ACC112 (cell line): ENCODE data around the gene ZBTB7C.

ENCODE experiments used
- H2AFZ ChIP-seq: fragments of 200-600 bp; sonication (generic); one replicate; pipeline ENCODE4 v1.6.0; 2017; ENCODE audit warnings: antibody characterized with exemption, low read length; ENCODE audit not compliant: unreplicated experiment
- H3K27ac ChIP-seq: fragments of 200-600 bp; sonication (generic); 2 replicates; pipeline ENCODE4 v1.5.1; 2014; ENCODE audit warnings: low read depth, mild to moderate bottlenecking, antibody characterized with exemption, low read length, moderate library complexity
- H3K27me3 ChIP-seq: fragments of 200-600 bp; sonication (generic); 2 replicates; pipeline ENCODE4 v1.6.1; 2014; ENCODE audit warnings: mild to moderate bottlenecking, antibody characterized with exemption, low read length, moderate library complexity, mixed read lengths; ENCODE audit not compliant: insufficient read depth
- H3K36me3 ChIP-seq: fragments of 200-600 bp; sonication (generic); 2 replicates; pipeline ENCODE4 v1.6.1; 2016; ENCODE audit warnings: mild to moderate bottlenecking, antibody characterized with exemption, low read length, moderate library complexity, mixed read lengths; ENCODE audit not compliant: insufficient read depth
- H3K4me1 ChIP-seq: fragments of 200-600 bp; sonication (generic); one replicate; pipeline ENCODE4 v1.6.1; 2016; ENCODE audit warnings: low read length, mixed read lengths; ENCODE audit not compliant: insufficient read depth, unreplicated experiment, control insufficient read depth
- H3K4me3 ChIP-seq: fragments of 200-600 bp; sonication (generic); 2 replicates; pipeline ENCODE4 v1.5.1; 2014; ENCODE audit warnings: mild to moderate bottlenecking, low read depth, low read length
- H3K79me2 ChIP-seq: fragments of 200-600 bp; sonication (generic); one replicate; pipeline ENCODE4 v1.6.0; 2016; ENCODE audit warnings: low read length; ENCODE audit not compliant: control insufficient read depth, unreplicated experiment, insufficient read depth

Gene ZBTB7C

DNA sequence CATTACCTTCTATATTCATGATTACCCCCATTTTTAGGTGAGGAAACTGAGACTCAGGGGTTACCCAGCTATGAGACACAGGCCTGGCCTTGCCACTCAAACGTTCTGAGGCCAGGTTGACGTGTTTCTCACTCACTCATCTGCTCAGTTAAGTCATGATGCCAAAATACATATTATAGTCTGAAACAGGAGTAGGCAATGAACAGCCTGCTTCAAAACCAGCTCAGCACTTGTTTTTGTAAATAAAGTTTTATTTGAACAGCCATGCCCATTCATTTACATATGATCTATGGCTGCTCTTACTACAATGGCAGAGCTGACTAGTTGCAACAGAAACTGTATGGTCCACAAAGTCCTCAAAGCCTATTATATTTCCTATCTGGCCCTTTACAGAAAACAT, 404.6 kb downstream of the ZBTB7C start:
- no peaks in the 10 kb centered on the region for H3K36me3 ChIP-seq
- no peak overlapping the region for H3K4me3 ChIP-seq
- H3K27me3 ChIP-seq: no peaks in the 10 kb centered on the region
- H3K27ac ChIP-seq: no peak overlapping the region
- H3K4me1 ChIP-seq: peaks cover 24% of the 10 kb centered on the region
- no peaks in the 10 kb centered on the region for H3K79me2 ChIP-seq
- no peak overlapping the region for H2AFZ ChIP-seq

DNA sequence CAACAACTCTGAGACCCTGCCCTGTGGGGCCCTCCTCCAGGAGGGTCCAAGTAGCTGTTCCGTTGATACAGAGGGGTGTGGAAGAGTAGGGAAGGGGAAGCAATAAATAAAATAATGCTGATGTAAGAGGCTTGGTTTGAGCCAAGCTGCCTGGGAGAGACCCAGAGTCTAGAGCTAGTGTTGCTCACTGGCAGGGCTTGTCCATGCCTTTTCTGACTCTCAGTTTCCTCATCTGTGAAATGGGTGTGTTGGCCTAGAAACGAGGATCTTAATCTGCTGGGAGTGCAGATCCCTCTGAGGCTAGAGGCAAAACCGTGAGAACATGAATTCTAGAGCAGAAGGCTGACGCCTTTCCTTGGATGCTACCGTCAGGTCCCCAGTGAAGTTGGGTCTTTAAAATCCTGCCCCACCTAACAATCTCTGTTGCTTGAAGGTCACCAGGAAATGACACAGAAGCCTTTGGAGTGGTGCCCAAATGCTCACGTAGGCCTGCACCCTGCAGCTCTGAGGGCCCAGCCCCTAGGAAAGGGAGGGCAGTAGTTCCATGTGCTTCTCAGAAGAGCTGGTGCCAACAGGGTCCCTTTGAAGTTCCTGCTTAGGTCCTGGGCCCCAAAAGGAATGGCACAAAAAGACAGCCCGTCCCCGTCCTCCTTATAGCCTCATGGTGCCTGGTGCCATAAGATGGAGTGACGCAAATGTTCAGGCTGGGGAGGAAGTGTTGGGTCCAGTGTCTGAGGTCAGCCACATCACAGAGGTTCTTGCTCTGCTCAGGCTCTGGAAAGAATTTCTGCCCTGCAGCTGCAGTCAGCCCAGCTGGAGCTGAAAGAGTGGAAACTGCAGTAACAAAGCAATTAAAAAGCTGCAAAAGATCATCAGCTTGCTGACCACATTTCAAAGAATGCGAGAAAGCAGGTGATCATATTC, 405.5 kb downstream of the ZBTB7C start:
- Histone ChIP-seq H3K4me3 (no peak overlapping the region), H3K36me3 (no peaks in the 10 kb centered on the region), H3K27me3 (no peaks in the 10 kb centered on the region), H3K27ac (peak overlapping the region; percentile 66; the same call in 1 of the 2 replicates), H3K79me2 (no peaks in the 10 kb centered on the region), H3K4me1 (peaks cover 23% of the 10 kb centered on the region), H2AFZ (no peak overlapping the region)

DNA sequence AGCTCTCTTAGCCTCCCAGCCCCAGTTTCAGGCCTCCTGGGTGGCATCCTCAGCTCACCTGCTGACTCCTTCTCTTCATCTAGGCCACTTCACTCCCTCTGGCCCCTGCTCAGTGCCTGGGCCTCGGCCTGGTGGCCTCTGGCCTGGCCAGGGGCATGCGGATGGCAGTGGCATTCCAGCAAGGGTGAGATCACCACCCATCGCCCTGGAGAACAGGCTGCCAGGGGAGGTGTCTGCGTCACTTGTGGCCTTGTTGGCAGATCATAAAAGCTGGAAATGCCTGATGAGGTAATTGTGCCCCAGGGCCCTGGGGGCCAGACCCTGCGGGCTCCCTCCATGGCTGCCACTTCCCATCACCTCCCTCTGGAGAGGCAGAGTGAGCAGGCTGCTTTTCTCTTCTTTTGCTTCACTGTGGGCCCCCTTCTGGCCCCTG, 406.2 kb downstream of the ZBTB7C start:
- Histone ChIP-seq H3K4me3 (no peak overlapping the region), H3K36me3 (no peaks in the 10 kb centered on the region), H3K27ac (peak overlapping the region; percentile 66; the same call in 1 of the 2 replicates), H3K79me2 (no peaks in the 10 kb centered on the region), H3K27me3 (no peaks in the 10 kb centered on the region), H2AFZ (no peak overlapping the region), H3K4me1 (peaks cover 20% of the 10 kb centered on the region)

DNA sequence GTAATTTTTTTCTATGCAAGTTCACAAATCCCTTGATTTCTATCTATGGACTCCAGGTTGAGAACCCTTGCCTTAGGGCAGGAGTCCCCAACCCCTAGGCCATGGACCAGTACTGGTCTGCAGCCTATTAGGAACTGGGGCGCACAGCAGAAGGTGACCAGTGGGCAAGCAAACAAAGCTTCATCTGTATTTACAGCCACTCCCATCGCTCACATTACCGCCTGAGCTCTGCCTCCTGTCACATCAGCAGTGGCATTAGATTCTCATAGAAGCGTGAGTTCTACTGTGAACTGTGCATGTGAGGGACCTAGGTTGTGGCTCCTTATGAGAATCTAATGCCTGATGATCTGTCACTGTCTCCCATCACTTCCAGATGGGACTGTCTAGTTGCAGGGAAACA, 408.5 kb downstream of the ZBTB7C start:
- H3K27ac ChIP-seq: no peak overlapping the region
- peaks cover 20% of the 10 kb centered on the region for H3K4me1 ChIP-seq
- H3K36me3 ChIP-seq: no peaks in the 10 kb centered on the region
- no peaks in the 10 kb centered on the region for H3K79me2 ChIP-seq
- peaks cover 13% of the 10 kb centered on the region; the same call in 1 of the 2 replicates for H3K27me3 ChIP-seq
- no peak overlapping the region for H2AFZ ChIP-seq
- H3K4me3 ChIP-seq: no peak overlapping the region

DNA sequence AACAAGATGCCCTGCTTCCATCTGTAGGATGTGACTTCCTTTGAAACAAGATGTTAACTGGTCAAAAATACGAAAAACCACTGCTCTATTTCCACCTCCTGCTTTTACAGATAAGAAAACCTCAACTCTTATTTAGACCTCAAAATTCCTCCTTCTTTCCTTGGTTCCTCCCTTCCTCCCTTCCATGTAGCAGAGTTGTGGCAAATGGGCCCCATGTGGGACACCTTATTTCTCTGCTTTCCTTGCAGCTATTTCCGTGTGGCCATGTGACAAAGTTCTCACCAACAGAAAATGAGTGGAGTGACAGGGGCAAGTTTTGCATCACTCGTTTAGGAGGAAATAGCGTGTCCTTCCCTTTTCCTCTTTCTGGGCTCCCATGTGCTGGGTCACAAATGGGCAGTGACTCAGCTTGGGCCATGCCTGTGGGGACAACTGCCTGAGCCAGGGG, 409.4 kb downstream of the ZBTB7C start:
- Histone ChIP-seq H3K27ac (no peak overlapping the region), H3K79me2 (no peaks in the 10 kb centered on the region), H3K4me3 (no peak overlapping the region), H3K4me1 (peaks cover 20% of the 10 kb centered on the region), H3K36me3 (no peaks in the 10 kb centered on the region), H3K27me3 (peaks cover 13% of the 10 kb centered on the region; the same call in 1 of the 2 replicates), H2AFZ (no peak overlapping the region)

DNA sequence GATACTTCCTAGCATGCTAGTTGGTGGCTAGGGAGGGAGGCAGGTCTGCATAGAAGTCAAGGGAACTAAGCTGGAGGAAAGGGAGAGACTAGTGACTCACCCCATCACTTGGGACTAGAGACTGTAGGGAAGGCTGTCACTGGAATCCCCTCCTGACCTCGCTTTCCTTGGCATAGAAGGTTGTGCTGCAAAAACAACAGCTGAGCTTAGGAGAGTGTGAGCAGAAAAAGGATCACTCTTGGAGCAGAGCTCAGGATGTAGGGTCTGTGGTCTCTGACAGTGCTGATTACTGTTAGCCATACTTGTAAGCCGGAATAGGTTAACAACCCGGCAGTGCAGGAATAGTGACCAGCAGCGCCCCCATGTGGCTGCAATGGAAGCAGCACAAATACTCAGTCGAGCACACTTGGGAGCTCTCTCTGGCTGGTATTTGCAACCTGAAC, 411.8 kb downstream of the ZBTB7C start:
- no peaks in the 10 kb centered on the region for H3K79me2 ChIP-seq
- H3K4me1 ChIP-seq: no peaks in the 10 kb centered on the region
- no peaks in the 10 kb centered on the region for H3K36me3 ChIP-seq
- no peak overlapping the region for H3K4me3 ChIP-seq
- H2AFZ ChIP-seq: no peak overlapping the region
- H3K27ac ChIP-seq: no peak overlapping the region
- H3K27me3 ChIP-seq: peaks cover 33% of the 10 kb centered on the region; the same call in 1 of the 2 replicates

DNA sequence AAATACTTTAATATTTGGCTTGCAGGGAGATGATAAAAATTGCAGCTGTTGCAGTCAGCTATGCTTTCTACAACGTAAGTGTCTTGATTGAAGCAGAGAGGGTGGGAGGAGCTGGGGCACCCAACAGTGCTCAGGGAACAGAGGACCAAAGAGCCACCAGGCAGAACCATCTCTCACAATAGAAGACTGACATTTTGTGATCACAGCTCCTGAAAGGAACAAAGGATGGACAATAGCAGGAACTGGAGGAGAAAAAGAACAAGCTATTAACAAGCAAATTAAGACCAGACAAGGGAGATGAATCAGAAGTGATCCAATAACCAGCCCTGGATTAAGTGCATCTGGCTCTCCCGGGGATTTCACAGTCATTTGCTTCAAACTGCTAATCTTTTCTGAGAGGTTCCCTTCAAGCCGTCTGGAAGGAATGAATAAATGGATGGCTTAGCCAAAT, 413.1 kb downstream of the ZBTB7C start:
- Histone ChIP-seq H3K27me3 (peaks cover 45% of the 10 kb centered on the region), H3K4me3 (no peak overlapping the region), H3K79me2 (no peaks in the 10 kb centered on the region), H3K36me3 (no peaks in the 10 kb centered on the region), H2AFZ (no peak overlapping the region), H3K4me1 (no peaks in the 10 kb centered on the region), H3K27ac (no peak overlapping the region)

DNA sequence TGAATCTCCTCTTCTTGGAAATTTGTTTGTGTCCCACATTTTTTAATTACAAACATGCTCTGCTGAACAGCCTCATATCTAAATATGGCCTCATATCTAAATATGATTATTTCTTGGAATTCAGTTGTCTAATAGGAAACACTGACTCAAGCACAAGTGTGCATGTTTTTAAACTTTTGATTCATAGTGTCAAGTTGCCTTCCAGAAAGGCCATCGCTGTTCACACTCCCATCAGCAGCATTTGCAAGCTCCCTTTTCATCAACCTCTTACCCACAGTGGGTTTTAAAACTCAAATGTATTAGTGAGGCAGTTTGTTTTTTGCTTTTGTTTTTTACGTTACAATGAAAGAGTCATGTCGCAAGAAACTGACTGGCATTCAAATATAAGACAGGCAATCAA, 413.5 kb downstream of the ZBTB7C start:
- peaks cover 50% of the 10 kb centered on the region for H3K27me3 ChIP-seq
- H3K27ac ChIP-seq: no peak overlapping the region
- H3K4me3 ChIP-seq: no peak overlapping the region
- H2AFZ ChIP-seq: no peak overlapping the region
- no peaks in the 10 kb centered on the region for H3K79me2 ChIP-seq
- H3K36me3 ChIP-seq: no peaks in the 10 kb centered on the region
- H3K4me1 ChIP-seq: no peaks in the 10 kb centered on the region

DNA sequence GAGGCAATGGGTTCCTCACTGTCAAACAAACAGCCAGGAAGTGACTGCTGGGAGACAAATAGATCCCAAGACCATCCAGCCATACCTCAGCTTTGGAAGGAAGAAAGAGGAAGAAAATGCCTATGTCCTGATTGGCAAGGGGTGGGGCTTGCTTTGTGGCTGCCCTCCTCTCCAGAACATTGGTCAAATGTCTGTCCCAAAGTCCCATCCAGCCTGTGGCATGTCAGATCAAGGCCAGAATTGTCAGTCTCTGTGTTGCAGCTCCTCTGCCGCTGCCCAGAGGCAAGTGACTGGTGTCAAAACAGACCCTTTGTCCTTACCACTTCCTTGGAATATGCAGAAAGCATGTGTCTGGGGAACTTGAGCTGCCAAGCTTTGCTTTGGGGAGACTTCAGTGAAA, 415.8 kb downstream of the ZBTB7C start:
- peaks cover 63% of the 10 kb centered on the region for H3K27me3 ChIP-seq
- H2AFZ ChIP-seq: no peak overlapping the region
- H3K4me3 ChIP-seq: no peak overlapping the region
- H3K4me1 ChIP-seq: no peaks in the 10 kb centered on the region
- H3K27ac ChIP-seq: no peak overlapping the region
- no peaks in the 10 kb centered on the region for H3K79me2 ChIP-seq
- H3K36me3 ChIP-seq: no peaks in the 10 kb centered on the region

DNA sequence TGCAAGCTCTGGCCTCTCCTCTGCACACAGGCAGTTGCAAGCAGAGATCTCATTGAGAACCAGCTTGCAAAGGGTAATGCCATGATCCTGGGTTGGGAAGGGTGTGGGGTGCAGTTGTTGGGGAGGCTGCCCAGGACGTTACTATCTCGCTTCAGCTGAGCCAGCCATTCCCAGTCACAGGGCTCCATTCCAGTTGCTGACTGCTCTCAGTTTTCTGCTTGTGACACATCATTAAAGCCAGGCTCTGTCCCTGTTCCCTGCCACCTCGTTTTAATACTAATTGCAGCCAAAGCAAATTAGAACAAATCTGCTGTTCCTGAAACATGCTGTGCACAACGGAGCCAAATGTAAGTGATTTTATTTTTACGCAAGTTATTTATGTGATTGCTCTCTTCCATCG, 416.2 kb downstream of the ZBTB7C start:
- H3K4me3 ChIP-seq: no peak overlapping the region
- H3K36me3 ChIP-seq: no peaks in the 10 kb centered on the region
- H3K79me2 ChIP-seq: no peaks in the 10 kb centered on the region
- H2AFZ ChIP-seq: no peak overlapping the region
- no peaks in the 10 kb centered on the region for H3K4me1 ChIP-seq
- no peak overlapping the region for H3K27ac ChIP-seq
- H3K27me3 ChIP-seq: peaks cover 68% of the 10 kb centered on the region

DNA sequence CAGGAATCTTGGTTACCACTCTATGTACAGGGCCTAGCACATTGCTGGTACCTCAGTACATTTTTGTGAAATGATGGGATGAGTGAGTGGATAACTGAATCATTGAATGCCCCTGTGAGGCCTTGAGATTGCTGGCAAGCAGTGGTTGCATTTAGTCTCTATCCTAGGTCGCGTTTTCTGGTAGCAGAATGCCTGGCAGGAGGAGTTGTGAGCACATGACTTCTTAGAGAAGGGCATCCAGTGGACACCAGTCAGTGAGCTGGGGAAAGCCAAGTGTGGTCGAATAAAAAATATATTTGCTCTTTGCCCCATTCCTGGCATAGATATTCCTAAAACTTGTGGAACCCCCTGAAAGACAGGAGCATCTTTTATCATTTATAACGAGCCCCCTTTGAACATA, 416.9 kb downstream of the ZBTB7C start:
- no peak overlapping the region for H2AFZ ChIP-seq
- no peaks in the 10 kb centered on the region for H3K36me3 ChIP-seq
- H3K79me2 ChIP-seq: no peaks in the 10 kb centered on the region
- H3K27me3 ChIP-seq: peaks cover 69% of the 10 kb centered on the region
- no peak overlapping the region for H3K4me3 ChIP-seq
- no peak overlapping the region for H3K27ac ChIP-seq
- H3K4me1 ChIP-seq: no peaks in the 10 kb centered on the region
